ENCODE results near the gene PDCD11. TPM values are rescaled to one million over a fixed set of nuclear protein-coding genes. Genes with fewer than 3 reads are reported as not detected.

The PDCD11 gene
- total and polyA plus RNA-seq, 2 of the 8 experiments (the other 6 are each of a cell fraction or from before 2014, with no cell fraction given), result 18.1 to 79.1 TPM

DNA sequence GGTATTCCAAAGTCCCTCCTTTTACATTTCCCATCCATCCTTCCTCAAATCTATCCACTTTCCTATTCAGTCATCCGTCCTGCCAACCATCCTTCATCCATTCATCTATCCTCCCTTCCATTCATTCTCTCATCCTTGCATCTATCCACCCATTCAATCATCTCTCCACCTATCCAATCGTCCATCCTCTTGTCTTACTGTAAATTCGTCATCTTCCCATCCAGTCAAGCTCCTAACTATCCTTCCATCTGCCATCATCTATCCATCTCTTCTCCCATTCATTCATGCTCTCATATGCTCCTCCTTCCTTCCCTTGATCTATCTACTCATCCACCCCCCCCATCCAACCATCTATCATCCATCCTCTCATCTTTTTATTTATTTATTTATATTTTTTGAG is 77.7 kb downstream of the PDCD11 start (continued):
- TF ChIP-seq, protein P1, sequence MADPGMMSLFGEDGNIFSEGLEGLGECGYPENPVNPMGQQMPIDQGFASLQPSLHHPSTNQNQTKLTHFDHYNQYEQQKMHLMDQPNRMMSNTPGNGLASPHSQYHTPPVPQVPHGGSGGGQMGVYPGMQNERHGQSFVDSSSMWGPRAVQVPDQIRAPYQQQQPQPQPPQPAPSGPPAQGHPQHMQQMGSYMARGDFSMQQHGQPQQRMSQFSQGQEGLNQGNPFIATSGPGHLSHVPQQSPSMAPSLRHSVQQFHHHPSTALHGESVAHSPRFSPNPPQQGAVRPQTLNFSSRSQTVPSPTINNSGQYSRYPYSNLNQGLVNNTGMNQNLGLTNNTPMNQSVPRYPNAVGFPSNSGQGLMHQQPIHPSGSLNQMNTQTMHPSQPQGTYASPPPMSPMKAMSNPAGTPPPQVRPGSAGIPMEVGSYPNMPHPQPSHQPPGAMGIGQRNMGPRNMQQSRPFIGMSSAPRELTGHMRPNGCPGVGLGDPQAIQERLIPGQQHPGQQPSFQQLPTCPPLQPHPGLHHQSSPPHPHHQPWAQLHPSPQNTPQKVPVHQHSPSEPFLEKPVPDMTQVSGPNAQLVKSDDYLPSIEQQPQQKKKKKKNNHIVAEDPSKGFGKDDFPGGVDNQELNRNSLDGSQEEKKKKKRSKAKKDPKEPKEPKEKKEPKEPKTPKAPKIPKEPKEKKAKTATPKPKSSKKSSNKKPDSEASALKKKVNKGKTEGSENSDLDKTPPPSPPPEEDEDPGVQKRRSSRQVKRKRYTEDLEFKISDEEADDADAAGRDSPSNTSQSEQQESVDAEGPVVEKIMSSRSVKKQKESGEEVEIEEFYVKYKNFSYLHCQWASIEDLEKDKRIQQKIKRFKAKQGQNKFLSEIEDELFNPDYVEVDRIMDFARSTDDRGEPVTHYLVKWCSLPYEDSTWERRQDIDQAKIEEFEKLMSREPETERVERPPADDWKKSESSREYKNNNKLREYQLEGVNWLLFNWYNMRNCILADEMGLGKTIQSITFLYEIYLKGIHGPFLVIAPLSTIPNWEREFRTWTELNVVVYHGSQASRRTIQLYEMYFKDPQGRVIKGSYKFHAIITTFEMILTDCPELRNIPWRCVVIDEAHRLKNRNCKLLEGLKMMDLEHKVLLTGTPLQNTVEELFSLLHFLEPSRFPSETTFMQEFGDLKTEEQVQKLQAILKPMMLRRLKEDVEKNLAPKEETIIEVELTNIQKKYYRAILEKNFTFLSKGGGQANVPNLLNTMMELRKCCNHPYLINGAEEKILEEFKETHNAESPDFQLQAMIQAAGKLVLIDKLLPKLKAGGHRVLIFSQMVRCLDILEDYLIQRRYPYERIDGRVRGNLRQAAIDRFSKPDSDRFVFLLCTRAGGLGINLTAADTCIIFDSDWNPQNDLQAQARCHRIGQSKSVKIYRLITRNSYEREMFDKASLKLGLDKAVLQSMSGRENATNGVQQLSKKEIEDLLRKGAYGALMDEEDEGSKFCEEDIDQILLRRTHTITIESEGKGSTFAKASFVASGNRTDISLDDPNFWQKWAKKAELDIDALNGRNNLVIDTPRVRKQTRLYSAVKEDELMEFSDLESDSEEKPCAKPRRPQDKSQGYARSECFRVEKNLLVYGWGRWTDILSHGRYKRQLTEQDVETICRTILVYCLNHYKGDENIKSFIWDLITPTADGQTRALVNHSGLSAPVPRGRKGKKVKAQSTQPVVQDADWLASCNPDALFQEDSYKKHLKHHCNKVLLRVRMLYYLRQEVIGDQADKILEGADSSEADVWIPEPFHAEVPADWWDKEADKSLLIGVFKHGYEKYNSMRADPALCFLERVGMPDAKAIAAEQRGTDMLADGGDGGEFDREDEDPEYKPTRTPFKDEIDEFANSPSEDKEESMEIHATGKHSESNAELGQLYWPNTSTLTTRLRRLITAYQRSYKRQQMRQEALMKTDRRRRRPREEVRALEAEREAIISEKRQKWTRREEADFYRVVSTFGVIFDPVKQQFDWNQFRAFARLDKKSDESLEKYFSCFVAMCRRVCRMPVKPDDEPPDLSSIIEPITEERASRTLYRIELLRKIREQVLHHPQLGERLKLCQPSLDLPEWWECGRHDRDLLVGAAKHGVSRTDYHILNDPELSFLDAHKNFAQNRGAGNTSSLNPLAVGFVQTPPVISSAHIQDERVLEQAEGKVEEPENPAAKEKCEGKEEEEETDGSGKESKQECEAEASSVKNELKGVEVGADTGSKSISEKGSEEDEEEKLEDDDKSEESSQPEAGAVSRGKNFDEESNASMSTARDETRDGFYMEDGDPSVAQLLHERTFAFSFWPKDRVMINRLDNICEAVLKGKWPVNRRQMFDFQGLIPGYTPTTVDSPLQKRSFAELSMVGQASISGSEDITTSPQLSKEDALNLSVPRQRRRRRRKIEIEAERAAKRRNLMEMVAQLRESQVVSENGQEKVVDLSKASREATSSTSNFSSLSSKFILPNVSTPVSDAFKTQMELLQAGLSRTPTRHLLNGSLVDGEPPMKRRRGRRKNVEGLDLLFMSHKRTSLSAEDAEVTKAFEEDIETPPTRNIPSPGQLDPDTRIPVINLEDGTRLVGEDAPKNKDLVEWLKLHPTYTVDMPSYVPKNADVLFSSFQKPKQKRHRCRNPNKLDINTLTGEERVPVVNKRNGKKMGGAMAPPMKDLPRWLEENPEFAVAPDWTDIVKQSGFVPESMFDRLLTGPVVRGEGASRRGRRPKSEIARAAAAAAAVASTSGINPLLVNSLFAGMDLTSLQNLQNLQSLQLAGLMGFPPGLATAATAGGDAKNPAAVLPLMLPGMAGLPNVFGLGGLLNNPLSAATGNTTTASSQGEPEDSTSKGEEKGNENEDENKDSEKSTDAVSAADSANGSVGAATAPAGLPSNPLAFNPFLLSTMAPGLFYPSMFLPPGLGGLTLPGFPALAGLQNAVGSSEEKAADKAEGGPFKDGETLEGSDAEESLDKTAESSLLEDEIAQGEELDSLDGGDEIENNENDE (IDR thresholded peaks at IDR 0.05; ENCODE audit: insufficient replicate concordance, low read length), result no peak
- no peak for TF ChIP-seq KDM1A (IDR thresholded peaks at IDR 0.05; ENCODE audit: borderline replicate concordance, low read length)
- no peak for TF ChIP-seq CREB1 (IDR thresholded peaks at IDR 0.05)
- TF ChIP-seq FOSL1 (IDR thresholded peaks at IDR 0.05; ENCODE audit: insufficient read depth, low read depth, low read length), result no peak
- TF ChIP-seq ASH2L (IDR thresholded peaks at IDR 0.05; ENCODE audit: low read length), result no peak
- TF ChIP-seq CHD2 (IDR thresholded peaks at IDR 0.05; ENCODE audit: low read length), result no peak
- TF ChIP-seq SP1 (IDR thresholded peaks at IDR 0.05; ENCODE audit: low read depth, low read length), result no peak
- TF ChIP-seq GTF2F1 (IDR thresholded peaks at IDR 0.05; ENCODE audit: borderline replicate concordance, low read depth, low read length), result no peak
- no peak for TF ChIP-seq TEAD4 (IDR thresholded peaks at IDR 0.05; ENCODE audit: low read depth, low read length)
- no peak for TF ChIP-seq GABPA (IDR thresholded peaks at IDR 0.05; ENCODE audit: borderline replicate concordance, insufficient read depth, low read length)
- no peak for TF ChIP-seq TAF1 (IDR thresholded peaks at IDR 0.05; ENCODE audit: low read depth, low read length)
- TF ChIP-seq SP2 (IDR thresholded peaks at IDR 0.05; ENCODE audit: low read length), result no peak
- TF ChIP-seq KDM5A (IDR thresholded peaks at IDR 0.05; ENCODE audit: low read length), result no peak
- no peak for TF ChIP-seq NRF1 (IDR thresholded peaks at IDR 0.05; ENCODE audit: low read depth, low read length)
